ENCODE measurements around the gene AKAP13.

- TF ChIP-seq CTCF (IDR thresholded peaks at IDR 0.05) (no peak), POLR2A (IDR thresholded peaks at IDR 0.05) (no peak)
Measured at GRCh38 chr15:85559530-85559929, 179.1 kb downstream of the AKAP13 start.

All from uterus (tissue), 2 donors.